ENCODE data around the gene SMAD3. TPM values are rescaled to one million over a fixed set of nuclear protein-coding genes. Genes with fewer than 3 reads are reported as not detected.

The SMAD3 gene
- total RNA-seq, 2 donors from 2014 or later, result 47.9 to 78.5 TPM

DNA sequence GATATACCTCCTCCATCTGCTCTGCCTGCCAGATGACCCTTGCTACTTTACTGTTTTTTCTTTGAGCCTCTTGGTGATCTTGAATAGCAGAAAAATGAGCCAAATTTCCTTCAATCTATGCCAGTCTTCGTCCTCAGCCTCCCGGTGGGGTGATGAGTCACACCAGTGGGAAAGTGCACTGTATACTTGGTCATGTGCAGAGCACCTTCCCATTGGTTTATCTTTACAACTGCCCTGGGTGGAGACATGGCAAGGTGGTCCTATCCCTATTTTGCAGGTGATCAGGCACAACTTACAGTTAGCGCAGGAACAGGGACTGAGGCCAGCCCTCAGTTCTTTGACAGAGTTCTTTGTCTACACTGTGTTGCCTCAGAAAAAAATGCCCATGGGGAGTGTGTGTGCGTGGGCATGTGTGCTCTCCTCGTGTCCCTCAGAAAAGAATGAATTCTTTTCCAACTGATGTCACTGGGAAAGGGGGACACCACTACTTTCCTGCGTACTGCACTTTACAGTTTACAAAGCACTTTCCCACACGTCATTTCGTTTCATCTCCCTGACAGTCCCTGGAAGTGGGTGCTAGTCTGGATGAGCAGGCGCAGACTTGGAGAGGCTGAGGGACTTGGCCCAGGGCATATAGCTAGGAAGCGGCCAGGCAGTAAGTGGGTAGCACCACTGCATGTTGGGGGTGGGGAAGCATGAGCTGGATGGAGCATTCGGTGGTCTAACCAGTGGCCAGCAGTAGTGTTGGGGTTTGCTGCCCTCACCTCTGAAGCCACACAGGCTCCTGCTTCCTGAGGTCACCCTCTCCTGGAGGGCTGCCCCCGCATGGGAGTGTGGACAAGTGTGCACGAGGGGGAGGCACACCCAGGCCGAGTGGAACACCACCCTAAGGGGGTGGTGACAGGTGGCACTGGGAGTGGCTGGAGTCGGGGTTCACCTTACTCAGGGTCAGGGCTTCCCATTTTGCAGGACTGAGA lies 24.1 kb downstream of the SMAD3 start:
- Histone ChIP-seq H3K4me3 (no peak overlapping the region), H3K27ac (no peak overlapping the region), H3K9me3 (no peaks in the 10 kb centered on the region), H3K4me1 (ENCODE audit: control insufficient read depth in 1 of 2, low read depth in 2 of 2) (peaks cover 32 to 78% of the 10 kb centered on the region in 2 donors), H3K36me3 (no peaks in the 10 kb centered on the region), H3K27me3 (replicated peaks; ENCODE audit: insufficient read depth) (no peaks in the 10 kb centered on the region)
- DNase-seq (ENCODE audit: low spot score) (no peak), ATAC-seq (ENCODE audit: insufficient number of reproducible peaks, low FRiP score, low read depth) (no peak)
- TF ChIP-seq, protein P1, sequence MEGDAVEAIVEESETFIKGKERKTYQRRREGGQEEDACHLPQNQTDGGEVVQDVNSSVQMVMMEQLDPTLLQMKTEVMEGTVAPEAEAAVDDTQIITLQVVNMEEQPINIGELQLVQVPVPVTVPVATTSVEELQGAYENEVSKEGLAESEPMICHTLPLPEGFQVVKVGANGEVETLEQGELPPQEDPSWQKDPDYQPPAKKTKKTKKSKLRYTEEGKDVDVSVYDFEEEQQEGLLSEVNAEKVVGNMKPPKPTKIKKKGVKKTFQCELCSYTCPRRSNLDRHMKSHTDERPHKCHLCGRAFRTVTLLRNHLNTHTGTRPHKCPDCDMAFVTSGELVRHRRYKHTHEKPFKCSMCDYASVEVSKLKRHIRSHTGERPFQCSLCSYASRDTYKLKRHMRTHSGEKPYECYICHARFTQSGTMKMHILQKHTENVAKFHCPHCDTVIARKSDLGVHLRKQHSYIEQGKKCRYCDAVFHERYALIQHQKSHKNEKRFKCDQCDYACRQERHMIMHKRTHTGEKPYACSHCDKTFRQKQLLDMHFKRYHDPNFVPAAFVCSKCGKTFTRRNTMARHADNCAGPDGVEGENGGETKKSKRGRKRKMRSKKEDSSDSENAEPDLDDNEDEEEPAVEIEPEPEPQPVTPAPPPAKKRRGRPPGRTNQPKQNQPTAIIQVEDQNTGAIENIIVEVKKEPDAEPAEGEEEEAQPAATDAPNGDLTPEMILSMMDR (IDR thresholded peaks at IDR 0.05), result no peak

GRCh38 chr15:67090297-67091070 lies 25.1 kb downstream of the SMAD3 start:
- H3K36me3 ChIP-seq, result no peaks in the 10 kb centered on the region
- H3K9me3 ChIP-seq, result no peaks in the 10 kb centered on the region
- no peak overlapping the region for H3K27ac ChIP-seq
- DNase-seq (ENCODE audit: low spot score) (no peak), ATAC-seq (ENCODE audit: insufficient number of reproducible peaks, low FRiP score, low read depth) (no peak)
- no peak overlapping the region for H3K4me3 ChIP-seq
- TF ChIP-seq, protein P1 (IDR thresholded peaks at IDR 0.05), result no peak
- H3K4me1 ChIP-seq (ENCODE audit: control insufficient read depth in 1 of 2, low read depth in 2 of 2), result peaks cover 30 to 68% of the 10 kb centered on the region in 2 donors
- H3K27me3 ChIP-seq (replicated peaks; ENCODE audit: insufficient read depth), result no peaks in the 10 kb centered on the region

DNA sequence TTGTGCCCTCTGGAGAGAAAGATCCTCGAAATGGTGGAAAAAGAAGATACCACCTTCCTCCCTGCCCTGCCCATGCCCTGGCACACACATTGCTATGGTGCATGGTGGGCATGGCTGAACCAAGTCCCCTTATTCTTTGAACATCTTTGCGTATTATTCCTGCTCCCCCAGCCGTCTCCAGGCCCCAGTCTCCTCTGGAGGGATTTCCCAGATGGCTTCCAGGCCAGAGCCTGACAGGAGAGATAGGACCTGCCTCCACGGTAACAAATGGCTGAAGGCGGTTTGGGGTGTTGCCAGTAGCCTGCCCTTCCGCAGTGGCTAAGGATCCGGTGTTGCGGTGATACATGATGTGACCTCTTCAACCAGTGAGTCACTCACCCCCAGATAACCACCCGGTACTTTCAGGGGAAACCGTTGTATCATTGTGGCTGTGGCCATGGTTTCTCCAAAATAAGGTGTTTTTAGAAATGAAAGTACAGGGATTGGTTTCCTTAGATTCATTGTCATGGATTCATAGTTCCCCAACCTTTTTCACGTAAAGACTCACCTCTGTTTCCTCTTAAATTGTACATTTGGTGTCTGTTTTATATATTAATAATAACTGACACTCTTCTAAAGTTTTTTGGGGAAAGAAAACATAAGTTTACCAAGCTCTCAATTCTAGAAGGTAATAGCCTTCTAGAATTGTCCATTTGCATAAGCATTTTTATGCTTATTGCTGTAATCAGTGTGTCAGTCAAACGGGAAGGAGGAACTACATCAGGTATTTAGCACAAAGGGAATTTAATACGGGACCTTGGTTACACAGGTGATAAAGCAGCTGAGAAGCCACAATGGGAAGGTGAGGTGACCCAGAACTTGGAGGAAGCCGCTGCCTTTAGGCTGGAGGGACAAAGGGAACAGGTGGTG lies 25.9 kb downstream of the SMAD3 start:
- Histone ChIP-seq H3K9me3 (no peaks in the 10 kb centered on the region), H3K4me1 (ENCODE audit: control insufficient read depth in 1 of 2, low read depth in 2 of 2) (peaks cover 23 to 60% of the 10 kb centered on the region in 2 donors), H3K27ac (no peak overlapping the region), H3K4me3 (no peak overlapping the region), H3K36me3 (no peaks in the 10 kb centered on the region), H3K27me3 (replicated peaks; ENCODE audit: insufficient read depth) (no peaks in the 10 kb centered on the region)
- DNase-seq (ENCODE audit: low spot score) (no peak), ATAC-seq (ENCODE audit: insufficient number of reproducible peaks, low FRiP score, low read depth) (no peak)
- TF ChIP-seq, protein P1 (IDR thresholded peaks at IDR 0.05), result no peak

- Histone ChIP-seq H3K27ac (no peak overlapping the region), H3K4me1 (ENCODE audit: control insufficient read depth in 1 of 2, low read depth in 2 of 2) (peaks cover 23 to 55% of the 10 kb centered on the region in 2 donors), H3K4me3 (no peak overlapping the region), H3K9me3 (no peaks in the 10 kb centered on the region), H3K27me3 (replicated peaks; ENCODE audit: insufficient read depth) (no peaks in the 10 kb centered on the region), H3K36me3 (no peaks in the 10 kb centered on the region)
- TF ChIP-seq, protein P1 (IDR thresholded peaks at IDR 0.05), result no peak
- no peak for ATAC-seq (ENCODE audit: insufficient number of reproducible peaks, low FRiP score, low read depth)
- no peak for DNase-seq (ENCODE audit: low spot score)
These were observed 26.7 kb downstream of the SMAD3 start for GRCh38 chr15:67091980-67092677.
